ENCODE measurements around the gene NOPCHAP1.
"Not testable (repeated sequence)": the region's sequence is repeated elsewhere in the genome, so short reads cannot be mapped to it uniquely, and the experiment has no call there.

Gene NOPCHAP1

GRCh38 chr12:104974626-104975290 lies 11.4 kb upstream of the NOPCHAP1 start:
- DNase-seq (ENCODE audit: extremely low spot score), result no peak
- CTCF ChIA-PET, result no interaction called here
- POLR2A ChIA-PET, result no interaction called here
- TF ChIP-seq FOXK2 (IDR thresholded peaks at IDR 0.05) (no peak), ELF4 (IDR thresholded peaks at IDR 0.05) (no peak), CTBP1 (IDR thresholded peaks at IDR 0.05; ENCODE audit: borderline replicate concordance) (no peak), FOXA1 (IDR thresholded peaks at IDR 0.05) (no peak), ARNT (IDR thresholded peaks at IDR 0.05) (no peak), ZNF384 (IDR thresholded peaks at IDR 0.05) (no peak), FOXM1 (IDR thresholded peaks at IDR 0.05; ENCODE audit: borderline replicate concordance) (no peak), L3MBTL2 (conservative IDR thresholded peaks at IDR 0.05) (no peak), HDGF (IDR thresholded peaks at IDR 0.05; ENCODE audit: borderline replicate concordance) (no peak), PKNOX1 (IDR thresholded peaks at IDR 0.05) (no peak), SP1 (IDR thresholded peaks at IDR 0.05) (no peak), TARDBP (IDR thresholded peaks at IDR 0.05) (no peak)

DNA sequence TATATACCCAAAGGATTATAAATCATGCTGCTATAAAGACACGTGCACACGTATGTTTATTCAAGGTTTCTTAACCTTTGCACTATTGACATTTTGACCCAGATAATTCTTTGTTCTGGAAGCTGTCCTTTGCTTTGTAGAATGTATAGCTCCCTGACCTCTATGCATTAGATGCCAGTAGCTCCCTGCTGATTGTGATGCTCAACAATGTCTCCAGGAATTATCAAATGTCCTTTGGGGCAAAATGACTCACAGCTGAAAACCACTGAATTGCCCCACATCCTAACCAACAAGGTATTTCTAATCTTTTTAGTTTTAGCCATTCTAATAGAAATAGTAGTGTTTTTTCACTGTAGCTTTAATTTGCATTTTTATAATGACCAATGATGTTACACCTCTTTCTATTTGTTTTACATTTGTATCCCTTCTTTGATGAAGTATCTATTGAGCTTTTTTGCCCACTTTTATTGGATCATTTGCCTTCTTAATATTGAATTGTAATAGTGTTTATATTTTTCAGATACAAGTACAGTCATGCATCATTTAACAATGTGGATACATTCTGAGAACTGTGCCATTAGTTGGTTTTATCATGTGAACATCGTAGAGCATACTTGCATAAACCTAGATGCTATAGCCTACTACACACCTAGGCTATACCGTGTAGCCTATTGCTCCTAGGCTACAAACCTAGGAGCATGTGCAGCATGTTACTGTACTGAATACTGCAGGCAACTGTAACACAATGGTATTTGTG lies 10.4 kb upstream of the NOPCHAP1 start:
- ChIA-PET POLR2A (no interaction called here), CTCF (no interaction called here)
- TF ChIP-seq ZNF384 (IDR thresholded peaks at IDR 0.05) (no peak), NFRKB (IDR thresholded peaks at IDR 0.05) (no peak), FOXA1 (IDR thresholded peaks at IDR 0.05) (no peak), ARNT (IDR thresholded peaks at IDR 0.05) (no peak), FOXM1 (IDR thresholded peaks at IDR 0.05; ENCODE audit: borderline replicate concordance) (no peak), CTBP1 (IDR thresholded peaks at IDR 0.05; ENCODE audit: borderline replicate concordance) (no peak), LEF1 (IDR thresholded peaks at IDR 0.05; ENCODE audit: borderline replicate concordance) (no peak), PKNOX1 (IDR thresholded peaks at IDR 0.05) (no peak)
- no peak for DNase-seq (ENCODE audit: extremely low spot score)

- no peak for DNase-seq (ENCODE audit: extremely low spot score)
- ChIA-PET CTCF (no interaction called here), POLR2A (interaction anchor here (0.8 kb wide), 1 partner anchor 10 kb away, joined by 3 read pairs; no protein-coding TSS in a partner anchor)
- TF ChIP-seq NFRKB (IDR thresholded peaks at IDR 0.05) (no peak), CTBP1 (IDR thresholded peaks at IDR 0.05; ENCODE audit: borderline replicate concordance) (no peak), ARNT (IDR thresholded peaks at IDR 0.05) (no peak), PKNOX1 (IDR thresholded peaks at IDR 0.05) (no peak), FOXK2 (IDR thresholded peaks at IDR 0.05) (no peak), L3MBTL2 (conservative IDR thresholded peaks at IDR 0.05) (no peak), ELF4 (IDR thresholded peaks at IDR 0.05) (no peak), BHLHE40 (IDR thresholded peaks at IDR 0.05; ENCODE audit: borderline replicate concordance) (no peak), FOXA1 (IDR thresholded peaks at IDR 0.05) (no peak)
Measured at GRCh38 chr12:104976703-104977102, 9.4 kb upstream of the NOPCHAP1 start.

DNA sequence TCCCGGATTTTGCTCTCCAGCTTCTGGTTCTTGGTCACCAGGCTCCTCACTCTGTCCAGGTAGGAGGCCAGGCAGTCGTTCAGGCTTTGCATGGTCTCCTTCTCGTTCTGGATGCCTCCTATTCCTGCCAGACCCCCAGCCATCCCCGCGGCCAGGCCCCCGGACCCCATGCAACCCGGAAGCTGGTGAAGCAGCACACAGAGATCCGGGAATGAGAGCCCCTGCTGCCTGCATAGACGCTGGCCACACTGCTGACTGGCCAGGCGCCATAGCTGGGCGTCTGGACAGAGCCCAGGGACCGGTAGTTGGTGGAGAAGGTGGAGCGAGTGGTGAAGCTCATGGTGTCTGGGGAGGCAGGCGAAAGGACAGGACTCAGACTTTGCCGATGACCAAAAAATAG lies 8.4 kb upstream of the NOPCHAP1 start:
- CTCF ChIA-PET; DNase-seq (ENCODE audit: extremely low spot score): not testable (repeated sequence)
- POLR2A ChIA-PET, result interaction anchor here (0.8 kb wide), 1 partner anchor 9 kb away, joined by 3 read pairs; no protein-coding TSS in a partner anchor

DNA sequence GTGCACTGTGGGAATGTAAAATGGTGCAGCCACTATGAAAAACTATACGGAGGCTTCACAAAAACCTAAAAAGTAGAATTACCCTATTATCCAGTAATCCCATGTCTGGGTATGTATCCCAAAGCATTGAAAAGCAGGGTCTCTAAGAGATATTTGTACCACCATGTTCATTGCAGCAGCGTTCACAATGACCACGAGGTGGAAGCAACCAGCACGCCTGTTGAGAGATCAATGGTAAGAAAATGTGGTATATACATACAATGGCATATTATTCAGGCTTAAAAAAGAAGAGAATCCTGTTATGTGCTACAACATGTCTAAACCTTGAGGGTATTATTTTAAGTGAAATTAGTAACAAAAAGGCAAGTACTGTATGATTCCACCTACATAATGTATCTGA lies 910 bp upstream of the NOPCHAP1 start:
- ChIA-PET POLR2A (interaction anchor here (0.7 kb wide), 1 partner anchor 27 kb away, joined by 4 read pairs; the partner anchor contains the start of gene SLC41A2), CTCF (no interaction called here)
- DNase-seq (ENCODE audit: extremely low spot score), result no peak
- no peak for TF ChIP-seq BHLHE40 (IDR thresholded peaks at IDR 0.05; ENCODE audit: borderline replicate concordance)
- no peak for TF ChIP-seq HDGF (IDR thresholded peaks at IDR 0.05; ENCODE audit: borderline replicate concordance)
- no peak for TF ChIP-seq SP1 (IDR thresholded peaks at IDR 0.05)
- no peak for TF ChIP-seq L3MBTL2 (conservative IDR thresholded peaks at IDR 0.05)
- TF ChIP-seq PKNOX1 (IDR thresholded peaks at IDR 0.05), result no peak
- TF ChIP-seq LEF1 (IDR thresholded peaks at IDR 0.05; ENCODE audit: borderline replicate concordance), result no peak
- no peak for TF ChIP-seq ARNT (IDR thresholded peaks at IDR 0.05)
- TF ChIP-seq FOXM1 (IDR thresholded peaks at IDR 0.05; ENCODE audit: borderline replicate concordance), result no peak
- TF ChIP-seq SUZ12 (IDR thresholded peaks at IDR 0.05), result no peak
- no peak for TF ChIP-seq ZNF384 (IDR thresholded peaks at IDR 0.05)
- TF ChIP-seq ELF4 (IDR thresholded peaks at IDR 0.05), result no peak
- TF ChIP-seq TARDBP (IDR thresholded peaks at IDR 0.05), result no peak
- TF ChIP-seq FOXK2 (IDR thresholded peaks at IDR 0.05), result no peak
- no peak for TF ChIP-seq NFRKB (IDR thresholded peaks at IDR 0.05)

DNA sequence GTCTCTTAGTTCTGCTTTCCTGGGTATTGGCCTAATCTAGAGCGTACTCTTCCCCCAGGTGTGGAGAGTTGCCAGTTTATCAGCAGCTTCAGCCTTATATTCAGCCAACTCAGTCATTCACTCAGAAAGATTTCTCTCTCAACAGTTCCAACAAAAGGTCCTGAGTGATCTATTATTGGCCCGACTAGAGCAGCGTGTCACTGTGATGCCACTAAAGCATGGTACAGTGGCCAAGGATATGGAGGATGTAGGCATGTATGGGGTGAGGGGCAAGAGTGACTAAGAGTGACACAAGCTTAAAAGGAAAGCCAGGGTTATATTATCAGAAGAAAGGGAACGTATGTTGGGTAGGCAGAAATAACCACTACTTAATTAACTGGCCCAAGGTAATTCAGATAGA lies 4.8 kb downstream of the NOPCHAP1 start:
- CTCF ChIA-PET, result no interaction called here
- no peak for DNase-seq (ENCODE audit: extremely low spot score)
- POLR2A ChIA-PET, result no interaction called here
- TF ChIP-seq NFRKB (IDR thresholded peaks at IDR 0.05) (no peak), PKNOX1 (IDR thresholded peaks at IDR 0.05) (no peak), FOXM1 (IDR thresholded peaks at IDR 0.05; ENCODE audit: borderline replicate concordance) (no peak), HDGF (IDR thresholded peaks at IDR 0.05; ENCODE audit: borderline replicate concordance) (no peak), SP1 (IDR thresholded peaks at IDR 0.05) (no peak), L3MBTL2 (conservative IDR thresholded peaks at IDR 0.05) (no peak), FOXA1 (IDR thresholded peaks at IDR 0.05) (no peak), ZNF384 (IDR thresholded peaks at IDR 0.05) (no peak), CTBP1 (IDR thresholded peaks at IDR 0.05; ENCODE audit: borderline replicate concordance) (no peak), ARNT (IDR thresholded peaks at IDR 0.05) (no peak), ELF4 (IDR thresholded peaks at IDR 0.05) (no peak)
